ENCODE data around the gene WWOX.
A peak's percentile ranks its signal among the peaks of the same experiment; 100 is the strongest.

Gene WWOX

DNA sequence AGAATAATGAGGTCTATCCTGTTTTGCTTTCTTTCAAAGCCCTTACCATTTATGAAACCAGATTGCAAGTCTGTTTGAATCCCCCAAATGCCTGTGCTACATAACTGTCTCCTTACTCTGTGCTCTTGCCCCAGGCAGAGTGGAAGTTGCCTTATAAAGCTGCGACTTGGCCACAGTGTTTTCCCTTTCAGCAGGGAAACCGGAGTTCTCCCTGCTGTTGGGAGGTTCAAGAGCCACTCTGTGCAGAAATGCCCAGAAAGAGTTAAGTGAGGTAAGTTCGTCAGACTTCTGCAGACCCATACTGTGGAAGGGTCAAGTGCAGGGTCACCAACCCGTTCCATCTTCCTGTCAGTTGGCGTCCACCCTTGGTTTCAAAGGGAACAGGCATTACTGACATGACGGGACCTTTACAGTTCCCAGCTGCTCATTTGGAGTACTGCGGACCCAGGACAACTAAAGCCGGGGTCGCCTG, 508.9 kb downstream of the WWOX start:
- Histone ChIP-seq H3K36me3 (ENCODE audit: control insufficient read depth, insufficient read depth, low read length, severe bottlenecking) (no peaks in the 10 kb centered on the region), H3K27me3 (replicated peaks; ENCODE audit: control insufficient read depth, insufficient read depth, low read length) (no peaks in the 10 kb centered on the region), H3K4me1 (ENCODE audit: control insufficient read depth, insufficient read depth, low read length) (peaks cover 19% of the 10 kb centered on the region), H3K4me3 (ENCODE audit: low read length) (no peak overlapping the region), H3K9me3 (ENCODE audit: control insufficient read depth, low read length) (no peaks in the 10 kb centered on the region), H3K9ac (ENCODE audit: low read length) (no peak overlapping the region)
- DNase-seq (ENCODE audit: low read depth) = no peak

DNA sequence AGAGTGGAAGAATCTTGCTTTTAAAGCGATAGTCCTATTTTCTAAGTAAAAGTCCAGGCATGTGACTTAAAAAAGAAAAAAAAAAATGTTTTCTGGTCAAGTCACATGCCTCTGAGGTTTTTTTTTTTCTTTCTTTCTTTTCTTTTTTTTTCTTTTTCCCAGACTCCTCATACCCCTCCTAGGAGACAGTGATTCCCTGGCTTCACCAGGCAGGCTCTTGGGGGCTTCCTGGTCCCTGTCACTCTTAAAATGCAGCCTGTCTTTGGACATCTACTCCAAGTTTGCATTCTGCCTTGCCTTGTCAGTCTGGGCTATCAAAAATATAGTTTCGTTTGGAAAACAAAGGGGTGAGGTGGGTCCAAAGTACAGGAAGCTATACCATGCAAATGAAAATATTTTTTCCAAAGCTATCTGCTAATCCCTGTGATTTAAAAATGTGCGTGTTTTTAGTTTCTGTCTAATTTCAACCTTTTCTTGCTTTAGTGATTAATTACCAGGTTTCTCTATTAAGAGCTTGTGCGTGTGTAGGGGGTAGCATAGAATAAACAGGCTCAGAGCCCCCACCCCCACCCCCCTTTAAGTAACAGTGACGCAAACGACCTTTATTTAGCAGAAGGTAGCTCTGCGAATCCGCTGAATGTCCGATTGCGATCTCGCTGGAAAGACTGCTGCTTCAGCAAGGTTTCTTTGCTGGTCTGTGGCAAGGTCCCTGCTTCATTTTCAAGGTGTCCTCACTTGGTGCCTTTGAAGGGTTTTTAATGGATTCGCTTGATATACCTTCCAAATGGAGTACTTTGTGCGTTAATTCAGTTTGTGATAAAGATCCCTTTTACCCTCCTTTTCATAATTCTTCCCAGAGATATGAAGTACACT, 510.2 kb downstream of the WWOX start:
- peak overlapping the region; percentile 21 for H3K9ac ChIP-seq (ENCODE audit: low read length)
- H3K27me3 ChIP-seq (replicated peaks; ENCODE audit: control insufficient read depth, insufficient read depth, low read length) = no peaks in the 10 kb centered on the region
- peaks cover 19% of the 10 kb centered on the region for H3K4me1 ChIP-seq (ENCODE audit: control insufficient read depth, insufficient read depth, low read length)
- no peak for DNase-seq (ENCODE audit: low read depth)
- no peaks in the 10 kb centered on the region for H3K36me3 ChIP-seq (ENCODE audit: control insufficient read depth, insufficient read depth, low read length, severe bottlenecking)
- no peak overlapping the region for H3K4me3 ChIP-seq (ENCODE audit: low read length)
- no peaks in the 10 kb centered on the region for H3K9me3 ChIP-seq (ENCODE audit: control insufficient read depth, low read length)

GRCh38 chr16:78611318-78611717, 511.9 kb downstream of the WWOX start:
- no peak overlapping the region for H3K9ac ChIP-seq (ENCODE audit: low read length)
- peaks cover 13% of the 10 kb centered on the region for H3K4me1 ChIP-seq (ENCODE audit: control insufficient read depth, insufficient read depth, low read length)
- no peak overlapping the region for H3K4me3 ChIP-seq (ENCODE audit: low read length)
- no peaks in the 10 kb centered on the region for H3K9me3 ChIP-seq (ENCODE audit: control insufficient read depth, low read length)
- H3K27me3 ChIP-seq (replicated peaks; ENCODE audit: control insufficient read depth, insufficient read depth, low read length) = no peaks in the 10 kb centered on the region
- no peak for DNase-seq (ENCODE audit: low read depth)
- H3K36me3 ChIP-seq (ENCODE audit: control insufficient read depth, insufficient read depth, low read length, severe bottlenecking) = no peaks in the 10 kb centered on the region

DNA sequence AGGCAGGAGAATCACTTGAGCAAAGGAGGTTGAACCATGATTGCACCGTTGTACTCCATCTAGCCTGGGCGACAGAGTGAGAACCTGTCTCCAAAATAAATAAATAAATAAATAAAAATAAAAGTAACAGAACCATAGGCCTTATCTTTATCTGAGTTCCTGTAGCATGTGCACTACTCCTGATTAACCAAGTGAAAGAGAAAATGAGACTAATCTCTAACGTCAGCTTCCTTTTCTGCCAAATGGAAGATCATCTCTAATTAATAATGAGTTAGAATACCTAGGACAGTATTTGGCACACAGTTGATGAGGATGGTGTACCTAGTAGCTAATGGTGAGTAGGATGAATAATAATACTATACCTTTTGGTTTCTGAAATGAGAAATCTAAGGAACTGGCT, 520.4 kb downstream of the WWOX start:
- Histone ChIP-seq H3K36me3 (ENCODE audit: control insufficient read depth, insufficient read depth, low read length, severe bottlenecking) (no peaks in the 10 kb centered on the region), H3K9ac (ENCODE audit: low read length) (no peak overlapping the region), H3K4me1 (ENCODE audit: control insufficient read depth, insufficient read depth, low read length) (no peaks in the 10 kb centered on the region), H3K4me3 (ENCODE audit: low read length) (no peak overlapping the region), H3K9me3 (ENCODE audit: control insufficient read depth, low read length) (peaks cover 6% of the 10 kb centered on the region), H3K27me3 (replicated peaks; ENCODE audit: control insufficient read depth, insufficient read depth, low read length) (no peaks in the 10 kb centered on the region)
- DNase-seq (ENCODE audit: low read depth) = no peak

- H3K27me3 ChIP-seq (replicated peaks; ENCODE audit: control insufficient read depth, insufficient read depth, low read length) = no peaks in the 10 kb centered on the region
- H3K36me3 ChIP-seq (ENCODE audit: control insufficient read depth, insufficient read depth, low read length, severe bottlenecking) = no peaks in the 10 kb centered on the region
- H3K4me3 ChIP-seq (ENCODE audit: low read length) = no peak overlapping the region
- H3K9ac ChIP-seq (ENCODE audit: low read length) = no peak overlapping the region
- DNase-seq (ENCODE audit: low read depth) = no peak
- no peaks in the 10 kb centered on the region for H3K4me1 ChIP-seq (ENCODE audit: control insufficient read depth, insufficient read depth, low read length)
- peaks cover 6% of the 10 kb centered on the region for H3K9me3 ChIP-seq (ENCODE audit: control insufficient read depth, low read length)
Measured at GRCh38 chr16:78620291-78620690, 520.8 kb downstream of the WWOX start.

DNA sequence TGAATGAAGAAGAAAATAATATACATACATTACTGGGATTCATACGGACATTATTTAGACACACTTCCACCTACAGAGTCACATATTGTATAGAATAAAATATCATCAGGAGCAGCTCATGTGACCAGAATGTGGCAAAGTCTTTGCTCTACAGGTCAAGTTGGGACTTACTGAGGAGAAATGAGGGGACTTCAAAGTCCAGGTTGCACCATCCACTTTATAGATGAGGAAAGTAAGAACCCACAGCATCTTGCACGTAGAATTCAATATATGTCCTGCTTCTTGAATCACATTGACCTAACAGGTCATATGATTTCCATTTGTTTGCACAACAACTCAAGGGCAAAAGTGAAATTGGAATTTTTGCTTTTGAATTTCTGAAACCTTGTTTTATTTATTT, 524.3 kb downstream of the WWOX start:
- Histone ChIP-seq H3K9me3 (ENCODE audit: control insufficient read depth, low read length) (peaks cover 6% of the 10 kb centered on the region), H3K27me3 (replicated peaks; ENCODE audit: control insufficient read depth, insufficient read depth, low read length) (no peaks in the 10 kb centered on the region), H3K9ac (ENCODE audit: low read length) (no peak overlapping the region), H3K36me3 (ENCODE audit: control insufficient read depth, insufficient read depth, low read length, severe bottlenecking) (no peaks in the 10 kb centered on the region), H3K4me1 (ENCODE audit: control insufficient read depth, insufficient read depth, low read length) (no peaks in the 10 kb centered on the region), H3K4me3 (ENCODE audit: low read length) (no peak overlapping the region)
- DNase-seq (ENCODE audit: low read depth) = no peak

DNA sequence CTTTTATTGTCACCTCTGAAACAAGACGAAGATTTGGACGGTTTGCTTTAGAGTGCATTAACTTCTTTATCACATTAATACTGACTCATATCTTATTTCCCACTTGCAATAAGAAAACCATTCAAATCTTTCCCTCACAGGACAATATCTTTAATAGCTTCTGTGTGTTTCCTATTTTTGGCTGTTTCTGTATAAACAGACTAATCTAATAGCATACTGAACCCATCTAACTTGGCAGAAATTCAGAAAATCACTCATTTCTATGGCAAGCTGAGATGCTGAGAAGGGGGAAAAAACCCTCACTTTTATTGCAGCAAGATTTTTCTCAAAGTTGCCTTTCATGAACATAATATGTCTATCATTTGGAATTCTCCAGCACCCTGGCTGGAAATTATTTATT, 524.9 kb downstream of the WWOX start:
- Histone ChIP-seq H3K9me3 (ENCODE audit: control insufficient read depth, low read length) (peaks cover 6% of the 10 kb centered on the region), H3K4me3 (ENCODE audit: low read length) (no peak overlapping the region), H3K4me1 (ENCODE audit: control insufficient read depth, insufficient read depth, low read length) (no peaks in the 10 kb centered on the region), H3K27me3 (replicated peaks; ENCODE audit: control insufficient read depth, insufficient read depth, low read length) (no peaks in the 10 kb centered on the region), H3K9ac (ENCODE audit: low read length) (no peak overlapping the region), H3K36me3 (ENCODE audit: control insufficient read depth, insufficient read depth, low read length, severe bottlenecking) (no peaks in the 10 kb centered on the region)
- DNase-seq (ENCODE audit: low read depth) = no peak

- DNase-seq (ENCODE audit: low read depth) = no peak
- H3K36me3 ChIP-seq (ENCODE audit: control insufficient read depth, insufficient read depth, low read length, severe bottlenecking) = no peaks in the 10 kb centered on the region
- no peaks in the 10 kb centered on the region for H3K4me1 ChIP-seq (ENCODE audit: control insufficient read depth, insufficient read depth, low read length)
- no peaks in the 10 kb centered on the region for H3K27me3 ChIP-seq (replicated peaks; ENCODE audit: control insufficient read depth, insufficient read depth, low read length)
- H3K9ac ChIP-seq (ENCODE audit: low read length) = no peak overlapping the region
- no peaks in the 10 kb centered on the region for H3K9me3 ChIP-seq (ENCODE audit: control insufficient read depth, low read length)
- H3K4me3 ChIP-seq (ENCODE audit: low read length) = no peak overlapping the region
Measured at GRCh38 chr16:78628461-78629045, 529.1 kb downstream of the WWOX start.

GRCh38 chr16:78629173-78629572, 529.7 kb downstream of the WWOX start:
- H3K36me3 ChIP-seq (ENCODE audit: control insufficient read depth, insufficient read depth, low read length, severe bottlenecking) = no peaks in the 10 kb centered on the region
- H3K4me1 ChIP-seq (ENCODE audit: control insufficient read depth, insufficient read depth, low read length) = no peaks in the 10 kb centered on the region
- H3K9ac ChIP-seq (ENCODE audit: low read length) = no peak overlapping the region
- no peak overlapping the region for H3K4me3 ChIP-seq (ENCODE audit: low read length)
- no peaks in the 10 kb centered on the region for H3K9me3 ChIP-seq (ENCODE audit: control insufficient read depth, low read length)
- no peaks in the 10 kb centered on the region for H3K27me3 ChIP-seq (replicated peaks; ENCODE audit: control insufficient read depth, insufficient read depth, low read length)
- no peak for DNase-seq (ENCODE audit: low read depth)

DNA sequence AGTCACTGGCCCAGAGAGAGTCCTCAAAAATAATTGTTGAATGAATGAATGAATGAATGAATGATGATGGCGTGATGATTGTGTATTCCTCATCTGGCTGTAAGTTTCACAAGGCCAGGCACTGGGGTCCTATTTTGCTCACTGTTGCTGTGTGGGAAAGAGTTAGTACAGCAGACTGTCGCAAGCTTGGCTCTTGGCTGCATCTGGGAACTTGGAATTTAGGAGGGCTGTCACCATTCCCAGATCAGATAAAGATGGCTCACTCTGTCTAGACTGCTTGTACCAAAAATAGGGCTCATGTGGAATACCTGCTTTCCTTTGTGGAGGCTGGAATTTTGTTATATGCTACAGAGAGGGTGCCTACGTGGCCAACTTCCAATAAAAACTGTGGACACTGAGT, 530.6 kb downstream of the WWOX start:
- Histone ChIP-seq H3K4me1 (ENCODE audit: control insufficient read depth, insufficient read depth, low read length) (no peaks in the 10 kb centered on the region), H3K9ac (ENCODE audit: low read length) (no peak overlapping the region), H3K27me3 (replicated peaks; ENCODE audit: control insufficient read depth, insufficient read depth, low read length) (no peaks in the 10 kb centered on the region), H3K9me3 (ENCODE audit: control insufficient read depth, low read length) (no peaks in the 10 kb centered on the region), H3K36me3 (ENCODE audit: control insufficient read depth, insufficient read depth, low read length, severe bottlenecking) (no peaks in the 10 kb centered on the region), H3K4me3 (ENCODE audit: low read length) (no peak overlapping the region)
- DNase-seq (ENCODE audit: low read depth) = no peak

- no peak for DNase-seq (ENCODE audit: low read depth)
- Histone ChIP-seq H3K4me1 (ENCODE audit: control insufficient read depth, insufficient read depth, low read length) (no peaks in the 10 kb centered on the region), H3K27me3 (replicated peaks; ENCODE audit: control insufficient read depth, insufficient read depth, low read length) (no peaks in the 10 kb centered on the region), H3K9me3 (ENCODE audit: control insufficient read depth, low read length) (no peaks in the 10 kb centered on the region), H3K36me3 (ENCODE audit: control insufficient read depth, insufficient read depth, low read length, severe bottlenecking) (no peaks in the 10 kb centered on the region), H3K9ac (ENCODE audit: low read length) (no peak overlapping the region), H3K4me3 (ENCODE audit: low read length) (no peak overlapping the region)
Measured at GRCh38 chr16:78633551-78633950, 534.1 kb downstream of the WWOX start.
